Adrenal gland (tissue), 19 donors: ENCODE measurements around the gene FMR1NB. TPM values are rescaled to one million over a fixed set of nuclear protein-coding genes. Genes with fewer than 3 reads are reported as not detected.

Source experiments
- DNase-seq, 7 donors: peaks; one replicate each; pipeline ENCODE4 v3.0.0-alpha.2; 2019 to 2020
- H3K27ac ChIP-seq, 5 donors: fragments of 200-600 bp; sonication (generic) in 4 of 5; 1 replicate in 3 of 5; 2 replicates in 2 of 5; pipeline versions ENCODE4 v1.5.1 to v1.8.0; 2016 to 2020; ENCODE audit warnings: mild to moderate bottlenecking in 1 of 5
- H3K27me3 ChIP-seq: fragments of 200-600 bp; 2 replicates; pipeline ENCODE4 v1.8.0; 2021
- H3K36me3 ChIP-seq, 2 donors: fragments of 200-600 bp; replicated peaks in 1 of 2; 1 replicate in 1 of 2; 2 replicates in 1 of 2; pipeline versions ENCODE4 v1.5.1 to v1.8.0; 2018 to 2022
- H3K4me1 ChIP-seq, 2 donors: fragments of 200-600 bp; replicated peaks in 1 of 2; 1 replicate in 1 of 2; 2 replicates in 1 of 2; pipeline versions ENCODE4 v1.5.1 to v1.8.0; 2018 to 2021
- H3K4me3 ChIP-seq, 4 donors: fragments of 200-600 bp; sonication (generic) in 3 of 4; one replicate each; pipeline ENCODE4 v1.5.1; 2016 to 2018
- H3K9me3 ChIP-seq, 3 donors: fragments of 200-600 bp; sonication (generic) in 1 of 3; replicated peaks in 1 of 3; 1 replicate in 2 of 3; 2 replicates in 1 of 3; pipeline versions ENCODE4 v1.5.1 to v1.8.0; 2016 to 2021
- POLR2A ChIP-seq, 2 donors: fragments of 450-650 bp; IDR thresholded peaks; one replicate each; pipeline ENCODE4 v1.6.1; 2017; ENCODE audit warnings: antibody characterized with exemption in 2 of 2, mild to moderate bottlenecking in 2 of 2, moderate library complexity in 1 of 2
- WGBS, 4 donors: extraction: QIAGEN DNeasy Blood & Tissue Kit in 2 of 4; methylation state at CpG; one replicate each; pipeline versions ENCODE4 v1.1.5 to v1.1.7; 2013 to 2017; 5-methylcytosine and 5-hydroxymethylcytosine counted together
- intact Hi-C, 2 donors: fragments of 100-400 bp; cut with DNase I; formaldehyde crosslinking; loops; one replicate each; pipeline versions ENCODE4 v1.14.1 to v1.15.0; 2022 to 2023
- long read RNA-seq, 10 donors: library from polyadenylated mRNA in 3 of 10; unstranded in 2 of 10; stranded (forward) in 1 of 10; transcript quantifications; one replicate each; pipeline ENCODE4 v2.0.0 and lab custom pipeline, GENCODE V29; 2021 to 2026
- polyA plus RNA-seq, 3 donors: library from polyadenylated mRNA; stranded (reverse); fragments of 200-250 nt in 2 of 3; fragments of 350-450 nt in 1 of 3; fragmentation: Illumina TruSeq in 1 of 3; extraction: RNeasy Lipid Tissue Mini Kit (QIAGEN cat#74804) in 1 of 3; gene quantifications; one replicate each; pipeline ENCODE4 v1.2.3, GENCODE V29; 2013 to 2014
- total RNA-seq, 9 donors: library from RNA; depleted of rRNA in 4 of 9; stranded (reverse); fragments of >200 nt in 4 of 9; fragments of 120-200 nt in 1 of 9; fragmentation: NEBNext Ultra II Directional in 1 of 9; extraction: Animal tissue kit (Norgen Biotek cat#: 25700) in 1 of 9; gene quantifications; one replicate each; pipeline versions ENCODE4 v1.1.0 to v1.2.4, GENCODE V29; 2013 to 2023
- TF ChIP-seq, protein P1 (sequence below), 6 experiments: fragments of 450-650 bp in 4 of 6; fragments of 200-600 bp in 2 of 6; sonication (generic) in 1 of 6; IDR thresholded peaks; 1 replicate in 5 of 6; 2 replicates in 1 of 6; pipeline versions ENCODE4 v1.5.1 to v1.8.0; 2016 to 2021; ENCODE audit warnings: antibody characterized with exemption in 6 of 6, mild to moderate bottlenecking in 2 of 6, moderate library complexity in 1 of 6
- donor health status: healthy with polysubstance abuse.
- donor health status: Bipolar disorder and iron deficiency.
- donor health status: DM: yes; HTN: yes; CAD: no.
- donor health status: DM: no; HTN: no; CAD: no.
- donor health status: DM: no; HTN: no; CAD: no.
- donor health status: DM: yes; HTN: yes; CAD: no.

FMR1NB gene, protein sequence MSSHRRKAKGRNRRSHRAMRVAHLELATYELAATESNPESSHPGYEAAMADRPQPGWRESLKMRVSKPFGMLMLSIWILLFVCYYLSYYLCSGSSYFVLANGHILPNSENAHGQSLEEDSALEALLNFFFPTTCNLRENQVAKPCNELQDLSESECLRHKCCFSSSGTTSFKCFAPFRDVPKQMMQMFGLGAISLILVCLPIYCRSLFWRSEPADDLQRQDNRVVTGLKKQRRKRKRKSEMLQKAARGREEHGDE
- not detected for total RNA-seq
- not detected for polyA plus RNA-seq
- long read RNA-seq, donor 1 = 0 reads
- long read RNA-seq, donor 2 = 0 reads
- long read RNA-seq, donor 3 = 0 reads
- long read RNA-seq, donor 4 = 0 reads
- long read RNA-seq, donor 5 = 0 reads
- long read RNA-seq, donor 6 = 0 reads
- long read RNA-seq, donor 7 = 0 reads
- long read RNA-seq, donor 8 = 0 reads
- long read RNA-seq, donor 9 = 0 reads
- long read RNA-seq, donor 10 = 0 reads

DNA sequence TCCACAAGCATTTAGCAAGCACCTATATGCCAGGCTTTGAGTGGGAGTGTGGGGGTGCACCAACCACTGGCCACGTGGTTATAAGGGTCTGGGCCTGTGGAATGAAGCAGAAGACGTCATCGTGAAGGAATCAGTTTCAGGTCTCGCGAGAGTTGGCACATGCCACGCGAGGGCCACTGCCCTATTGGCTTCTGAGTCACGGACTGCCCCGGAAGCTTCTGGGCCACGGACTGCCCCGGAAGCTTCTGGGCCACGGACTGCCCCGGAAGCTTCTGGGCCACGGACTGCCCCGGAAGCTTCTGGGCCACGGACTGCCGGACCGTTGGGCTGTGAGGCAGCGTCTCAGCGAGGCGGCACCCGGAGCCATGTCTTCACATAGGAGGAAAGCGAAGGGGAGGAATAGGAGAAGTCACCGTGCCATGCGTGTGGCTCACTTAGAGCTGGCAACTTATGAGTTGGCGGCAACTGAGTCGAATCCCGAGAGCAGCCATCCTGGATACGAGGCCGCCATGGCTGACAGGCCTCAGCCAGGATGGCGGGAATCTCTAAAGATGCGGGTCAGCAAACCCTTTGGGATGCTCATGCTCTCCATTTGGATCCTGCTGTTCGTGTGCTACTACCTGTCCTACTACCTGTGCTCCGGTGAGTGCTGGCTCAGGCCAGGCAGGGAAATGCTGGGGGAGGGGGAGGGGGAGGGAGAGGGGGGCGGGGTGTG, at the start of gene FMR1NB:
Gene FMR1NB (plus strand): TSS at position 300 of the 715 bp plus-strand sequence. CDS start 66 bp downstream, at position 366.
- Histone ChIP-seq H3K27me3 (no peaks in the 10 kb centered on the region), H3K36me3 (no peaks in the 10 kb centered on the region), H3K9me3 (no peaks in the 10 kb centered on the region), H3K4me3 (no peak within 1 kb of the TSS), H3K4me1 (no peaks in the 10 kb centered on the region), H3K27ac (no peak within 1 kb of the TSS)
- intact Hi-C loops = no loop called here
- TF ChIP-seq, protein P1, sequence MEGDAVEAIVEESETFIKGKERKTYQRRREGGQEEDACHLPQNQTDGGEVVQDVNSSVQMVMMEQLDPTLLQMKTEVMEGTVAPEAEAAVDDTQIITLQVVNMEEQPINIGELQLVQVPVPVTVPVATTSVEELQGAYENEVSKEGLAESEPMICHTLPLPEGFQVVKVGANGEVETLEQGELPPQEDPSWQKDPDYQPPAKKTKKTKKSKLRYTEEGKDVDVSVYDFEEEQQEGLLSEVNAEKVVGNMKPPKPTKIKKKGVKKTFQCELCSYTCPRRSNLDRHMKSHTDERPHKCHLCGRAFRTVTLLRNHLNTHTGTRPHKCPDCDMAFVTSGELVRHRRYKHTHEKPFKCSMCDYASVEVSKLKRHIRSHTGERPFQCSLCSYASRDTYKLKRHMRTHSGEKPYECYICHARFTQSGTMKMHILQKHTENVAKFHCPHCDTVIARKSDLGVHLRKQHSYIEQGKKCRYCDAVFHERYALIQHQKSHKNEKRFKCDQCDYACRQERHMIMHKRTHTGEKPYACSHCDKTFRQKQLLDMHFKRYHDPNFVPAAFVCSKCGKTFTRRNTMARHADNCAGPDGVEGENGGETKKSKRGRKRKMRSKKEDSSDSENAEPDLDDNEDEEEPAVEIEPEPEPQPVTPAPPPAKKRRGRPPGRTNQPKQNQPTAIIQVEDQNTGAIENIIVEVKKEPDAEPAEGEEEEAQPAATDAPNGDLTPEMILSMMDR (IDR thresholded peaks at IDR 0.05) = no peak
- no peak for TF ChIP-seq POLR2A (IDR thresholded peaks at IDR 0.05)
- no peak for DNase-seq
- WGBS, 4 donors = 93 to 95% (median 94%) methylated on average over 4 to 35 of the region's 35 CpGs

DNA sequence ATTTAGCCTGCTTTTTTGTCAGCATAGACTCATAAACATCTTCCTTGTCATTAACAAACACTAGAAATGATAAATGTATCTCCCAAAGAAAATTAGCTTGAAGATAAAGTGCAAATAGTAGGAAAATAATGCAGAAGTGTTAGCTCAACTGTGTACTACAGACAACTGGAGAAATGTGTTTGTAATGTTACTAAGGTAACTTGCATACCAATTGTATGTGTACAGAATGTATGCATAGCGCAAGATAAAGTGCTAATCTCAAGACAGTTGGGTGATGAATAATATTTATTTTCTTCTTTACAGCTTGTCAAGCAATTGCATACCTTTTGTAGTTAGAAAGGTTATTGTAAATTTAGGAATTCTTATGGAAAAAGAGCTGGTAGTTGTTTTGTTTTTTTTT, 47.3 kb upstream of the FMR1NB start:
- intact Hi-C loops = no loop called here
- Histone ChIP-seq H3K27me3 (no peaks in the 10 kb centered on the region), H3K36me3 (no peaks in the 10 kb centered on the region), H3K4me1 (no peaks in the 10 kb centered on the region), H3K9me3 (no peaks in the 10 kb centered on the region), H3K27ac (no peak overlapping the region), H3K4me3 (no peak overlapping the region)
- no peak for DNase-seq
- WGBS, 4 donors = 81 to 100% (median 92%) methylated on average over 1 of the region's 1 CpG
- TF ChIP-seq, protein P1 (IDR thresholded peaks at IDR 0.05) = no peak
- TF ChIP-seq POLR2A (IDR thresholded peaks at IDR 0.05) = no peak

DNA sequence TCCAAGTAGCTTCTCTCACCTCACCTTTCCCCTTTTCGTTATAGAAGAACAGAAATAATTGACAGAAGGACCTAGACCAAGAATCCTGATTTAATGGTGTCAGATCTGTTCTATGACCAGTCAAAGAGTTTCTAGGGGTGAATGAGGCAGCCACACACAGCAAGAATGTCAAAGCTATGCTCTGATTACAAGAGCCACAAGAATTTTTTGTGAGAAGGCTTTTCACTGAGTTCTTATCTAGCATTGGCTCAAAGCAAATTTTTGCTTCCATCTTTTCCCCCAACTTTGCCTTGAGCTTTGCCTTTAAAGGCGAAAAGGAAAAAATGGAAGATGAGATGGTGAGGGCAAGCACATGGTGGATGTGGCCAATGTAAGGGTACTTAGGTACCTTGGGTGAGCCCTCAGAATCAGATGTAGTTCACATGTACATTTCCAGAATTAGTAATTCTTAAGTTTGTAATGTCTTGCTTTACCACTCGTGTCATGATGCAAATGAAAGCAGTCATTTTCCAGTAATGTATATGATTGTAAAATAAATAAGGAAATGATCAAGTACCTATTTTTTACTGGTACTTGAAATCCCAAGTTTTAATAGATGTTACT, 45.9 kb upstream of the FMR1NB start:
- Histone ChIP-seq H3K27ac (no peak overlapping the region), H3K4me3 (no peak overlapping the region), H3K36me3 (no peaks in the 10 kb centered on the region), H3K4me1 (no peaks in the 10 kb centered on the region), H3K9me3 (no peaks in the 10 kb centered on the region), H3K27me3 (no peaks in the 10 kb centered on the region)
- TF ChIP-seq POLR2A (IDR thresholded peaks at IDR 0.05) = no peak
- TF ChIP-seq, protein P1 (IDR thresholded peaks at IDR 0.05) = no peak
- WGBS, 4 donors = 58 to 94% (median 82%) methylated on average over 3 of the region's 3 CpGs
- DNase-seq = no peak
- intact Hi-C loops = no loop called here

DNA sequence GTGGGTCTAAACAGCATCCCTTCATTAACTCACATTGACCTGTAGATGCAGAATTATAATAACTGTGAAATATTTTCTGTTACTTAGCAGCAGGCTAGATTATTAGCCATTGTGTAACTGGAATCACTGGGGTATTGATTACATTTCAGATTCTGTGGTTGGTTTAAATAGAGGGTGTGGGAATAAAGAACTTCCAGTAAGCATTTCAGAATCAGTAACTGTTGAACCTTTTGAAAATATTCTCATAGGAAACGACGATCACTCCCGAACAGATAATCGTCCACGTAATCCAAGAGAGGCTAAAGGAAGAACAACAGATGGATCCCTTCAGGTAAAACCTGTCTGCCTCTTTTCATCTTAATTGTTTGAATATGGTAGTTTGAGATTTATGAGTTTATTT, 35.9 kb upstream of the FMR1NB start:
- no peaks in the 10 kb centered on the region for H3K27me3 ChIP-seq
- no peaks in the 10 kb centered on the region for H3K4me1 ChIP-seq
- 94 to 96% (median 95%) methylated on average over 5 of the region's 5 CpGs for WGBS, 4 donors
- peaks cover 0 to 15% of the 10 kb centered on the region in 2 donors for H3K36me3 ChIP-seq
- TF ChIP-seq, protein P1 (IDR thresholded peaks at IDR 0.05) = no peak
- TF ChIP-seq POLR2A (IDR thresholded peaks at IDR 0.05) = no peak
- no peak overlapping the region for H3K4me3 ChIP-seq
- no peaks in the 10 kb centered on the region for H3K9me3 ChIP-seq
- no peak for DNase-seq
- intact Hi-C loops = no loop called here
- no peak overlapping the region for H3K27ac ChIP-seq
